Measurements from ENCODE around the gene GRHPR.
"Not testable (repeated sequence)": the region's sequence is repeated elsewhere in the genome, so short reads cannot be mapped to it uniquely, and the experiment has no call there.

The GRHPR gene

DNA sequence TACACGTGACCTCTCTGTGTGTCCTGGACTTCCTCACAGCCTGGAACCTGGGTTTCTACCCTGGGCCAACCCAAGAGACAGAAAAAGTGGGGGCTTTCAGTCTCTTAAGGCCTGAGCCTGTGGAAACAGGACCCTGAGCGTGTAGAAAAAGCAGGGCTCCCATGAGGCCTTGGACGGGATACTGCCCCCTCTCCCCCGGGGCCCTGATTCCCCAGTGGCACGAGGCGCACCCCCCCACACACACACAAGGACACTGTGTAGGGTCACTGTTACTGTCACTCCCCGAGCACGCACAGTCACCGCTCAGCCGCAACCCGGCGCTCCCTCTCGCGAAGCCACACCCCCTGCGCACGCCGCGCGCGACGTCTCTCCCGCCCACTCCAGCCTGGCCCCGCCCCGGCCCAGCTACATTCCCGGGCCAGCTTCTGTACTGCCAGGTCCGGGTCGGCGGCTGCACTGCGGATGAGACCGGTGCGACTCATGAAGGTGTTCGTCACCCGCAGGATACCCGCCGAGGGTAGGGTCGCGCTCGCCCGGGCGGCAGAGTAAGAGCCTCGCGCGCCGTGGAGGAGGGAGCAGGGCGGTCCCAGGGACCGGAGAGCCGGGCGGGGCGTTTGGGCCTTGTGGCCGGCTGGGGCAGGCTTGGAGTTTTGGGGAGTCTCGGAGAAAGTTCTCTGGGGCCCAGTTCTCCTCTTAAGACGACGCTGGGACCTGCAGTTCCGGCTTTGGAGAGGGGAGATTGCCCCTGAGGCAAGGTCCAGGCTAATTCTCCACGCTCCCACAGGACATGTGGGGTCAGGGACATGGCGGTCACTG lies at the start of gene GRHPR:
Gene GRHPR (plus strand): TSS at position 408 of the 816 bp plus-strand sequence. CDS start 55 bp downstream, at position 463.
- DNase-seq: peak; percentile 31 to 73

DNA sequence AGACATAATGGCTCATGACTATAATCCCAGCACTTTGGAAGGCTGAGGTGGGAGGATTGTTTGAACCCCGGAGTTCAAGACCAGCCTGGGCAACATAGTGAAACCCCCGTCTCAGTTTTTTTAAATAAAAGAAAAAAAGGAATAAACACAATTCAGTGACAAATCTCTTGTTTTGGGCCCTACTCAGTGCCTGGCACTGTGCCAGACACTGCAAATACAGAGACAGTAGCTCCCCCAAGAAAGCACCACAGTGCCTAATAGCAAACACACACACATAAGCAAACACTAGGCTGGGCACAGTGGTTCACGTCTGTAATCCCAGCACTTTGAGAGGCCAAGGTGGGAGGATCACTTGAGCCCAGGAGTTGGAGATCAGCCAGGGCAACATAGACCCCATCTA lies 49.7 kb upstream of the GRHPR start:
- no peak for DNase-seq

DNA sequence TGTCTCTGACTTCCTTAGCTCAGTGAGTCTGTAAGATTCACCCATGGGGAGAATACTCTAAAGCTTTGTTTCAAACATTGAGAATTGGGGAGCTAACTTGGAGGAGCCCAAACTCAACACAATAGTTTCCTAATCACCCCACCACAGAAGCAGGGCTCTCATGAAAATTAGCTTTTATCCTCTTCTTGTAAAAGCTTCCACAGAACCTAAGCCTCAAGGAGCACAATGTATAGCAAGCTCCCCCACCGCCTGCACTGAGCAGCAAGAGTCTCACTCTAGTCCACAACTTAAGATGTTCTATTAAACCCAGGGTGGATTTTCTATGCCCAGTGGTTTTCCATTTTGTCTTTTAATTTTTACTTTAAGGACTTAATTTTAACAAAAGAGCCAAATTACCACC lies 48.9 kb upstream of the GRHPR start:
- DNase-seq: no peak

DNA sequence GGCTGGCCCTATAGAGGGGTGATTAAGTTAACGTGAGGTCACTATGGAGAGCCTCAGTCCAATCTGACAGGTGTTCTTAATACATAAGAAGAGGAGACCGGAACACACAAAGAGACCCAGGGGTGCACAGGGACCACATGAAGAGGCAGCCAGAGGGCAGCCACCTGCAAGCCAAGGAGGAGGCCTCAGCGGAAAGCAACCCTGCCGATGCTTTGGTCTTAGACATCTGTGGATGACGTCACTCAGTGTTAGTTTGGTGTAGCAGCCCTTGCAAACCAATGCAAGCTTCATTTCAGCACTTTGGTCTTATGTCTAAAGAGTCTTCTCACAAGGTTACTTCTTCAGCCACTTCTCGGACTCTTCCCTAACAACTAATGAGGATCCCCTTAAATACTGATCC lies 47.6 kb upstream of the GRHPR start:
- no peak for DNase-seq

DNA sequence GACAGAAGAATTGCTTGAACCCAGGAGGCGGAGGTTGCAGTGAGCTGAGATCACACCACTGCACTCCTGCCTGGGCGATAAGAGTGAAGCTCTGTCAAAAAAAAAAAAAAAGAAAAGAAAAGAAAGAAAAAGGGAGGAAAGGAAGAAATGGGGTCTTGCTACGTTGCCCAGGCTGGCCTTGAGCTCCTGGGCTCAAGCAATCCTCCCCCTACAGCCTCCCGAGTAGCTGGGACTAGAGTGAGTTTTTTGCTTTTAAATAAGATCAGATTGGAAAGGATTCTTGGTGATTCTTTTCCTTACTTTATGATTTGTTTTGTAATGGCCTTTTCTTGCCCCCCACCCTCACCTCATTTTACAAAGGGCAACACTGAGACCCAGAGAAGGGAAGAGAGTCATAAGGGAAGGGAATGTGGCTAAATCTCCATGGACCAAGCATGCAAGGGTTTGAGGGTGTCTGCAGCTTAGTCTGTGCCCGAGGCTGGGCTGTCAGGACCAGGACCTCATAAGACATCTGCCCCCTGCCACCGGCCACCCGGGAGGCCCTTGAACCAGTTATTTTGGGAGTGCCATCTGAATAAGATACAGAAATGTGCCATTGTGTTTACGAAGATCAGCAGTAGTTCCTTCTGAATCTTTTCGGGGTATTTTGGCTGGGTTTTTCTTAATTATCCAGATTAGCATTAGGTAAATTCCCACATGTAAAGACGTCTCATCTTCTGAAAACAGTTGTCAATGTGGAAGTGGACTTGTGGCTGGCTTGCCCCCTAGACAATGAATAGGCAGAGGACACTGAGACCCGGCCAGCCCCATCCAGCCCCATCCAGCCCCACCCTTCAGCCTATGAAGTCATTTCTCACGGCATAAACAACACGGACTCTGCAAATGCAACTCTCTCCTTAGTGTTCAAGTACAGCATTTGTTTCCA lies 44.5 kb upstream of the GRHPR start:
- DNase-seq: no peak

DNA sequence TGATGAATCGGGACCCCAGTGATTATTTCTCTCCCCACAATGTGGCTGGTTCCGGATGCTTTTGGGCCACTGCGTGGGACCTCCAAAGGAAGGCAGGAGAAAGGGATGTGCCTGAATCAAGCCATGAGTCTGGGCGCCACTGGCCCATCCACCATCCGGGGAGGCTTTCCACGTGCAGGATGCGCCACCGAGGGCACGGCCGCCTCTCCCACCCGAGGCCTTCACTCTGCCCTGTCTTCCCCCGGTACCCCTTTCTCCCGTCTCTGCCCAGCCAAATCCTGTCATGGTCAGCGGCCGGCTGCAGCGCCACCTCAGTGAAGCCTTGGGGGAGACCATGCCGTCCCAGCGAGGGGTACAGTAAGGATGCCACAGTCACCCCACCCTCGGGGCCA lies 43.9 kb upstream of the GRHPR start:
- DNase-seq: no peak

DNA sequence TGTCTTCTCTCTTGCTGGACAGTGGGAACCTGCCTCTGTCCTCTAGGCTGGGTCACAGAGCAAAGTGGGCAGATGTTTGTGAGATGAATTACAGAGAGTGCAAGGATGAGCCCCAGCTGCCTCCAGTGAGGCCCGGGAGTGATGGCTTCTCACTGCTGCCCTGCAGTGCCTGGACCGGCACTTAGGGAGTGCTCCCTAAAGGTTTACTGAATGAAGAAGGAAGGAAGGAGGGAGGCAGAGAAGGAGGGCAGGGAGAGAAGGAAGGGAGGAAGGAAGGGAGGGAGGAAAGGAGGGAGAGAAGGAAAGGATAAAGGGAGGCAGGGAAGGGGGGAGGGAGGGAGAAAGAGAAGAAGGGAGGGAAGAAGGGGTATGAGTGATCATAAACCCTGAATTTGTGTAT lies 42.7 kb upstream of the GRHPR start:
- no peak for DNase-seq

DNA sequence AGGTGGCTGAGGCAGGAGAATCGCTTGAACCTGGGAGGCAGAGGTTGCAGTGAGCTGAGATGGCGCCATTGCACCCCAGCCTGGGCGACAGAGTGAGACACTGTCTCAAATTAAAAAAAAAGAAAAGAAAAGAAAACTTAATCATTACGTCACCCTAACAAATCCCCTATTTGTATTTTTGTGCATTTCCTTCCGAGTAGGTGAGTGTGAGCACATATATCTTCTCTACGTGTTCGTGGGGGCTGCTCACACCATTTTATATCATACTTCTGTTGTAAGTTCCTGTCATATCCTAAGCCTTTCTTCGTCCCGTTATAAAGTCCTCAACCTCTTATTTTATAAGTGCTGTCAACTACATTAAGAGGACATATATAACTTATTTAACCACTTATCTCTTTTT lies 41.9 kb upstream of the GRHPR start:
- no peak for DNase-seq

DNA sequence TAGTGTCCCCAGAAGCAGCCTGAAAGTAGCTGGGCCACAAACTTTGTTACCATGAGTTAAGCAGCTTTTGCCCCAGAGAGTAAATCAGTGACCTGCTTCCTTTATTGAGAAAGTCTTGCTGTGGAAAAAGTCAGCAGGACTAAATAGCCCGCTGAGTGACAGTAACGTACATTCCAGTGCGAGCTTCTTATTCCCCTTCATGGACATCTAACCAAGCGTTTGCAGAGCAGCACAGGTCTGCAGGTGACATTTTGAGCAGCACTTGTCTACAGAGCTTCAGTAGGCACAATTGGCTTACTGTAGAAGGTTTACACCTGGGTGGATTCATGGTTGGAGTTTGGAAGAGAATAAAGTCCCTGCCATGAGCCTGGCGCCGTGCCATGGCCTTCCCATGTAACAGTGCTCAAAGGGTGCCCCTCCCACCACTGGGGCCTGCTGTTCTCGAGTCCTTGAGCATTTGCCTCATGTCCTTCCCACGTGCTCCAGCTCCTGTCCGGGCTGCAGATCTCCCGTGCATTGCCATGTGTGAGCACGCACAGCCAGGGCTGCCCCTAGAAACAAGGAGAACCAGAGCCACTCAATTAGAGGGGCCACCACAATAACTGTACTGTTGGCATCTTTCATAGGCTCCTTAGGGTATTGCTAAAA lies 41.3 kb upstream of the GRHPR start:
- no peak for DNase-seq

DNA sequence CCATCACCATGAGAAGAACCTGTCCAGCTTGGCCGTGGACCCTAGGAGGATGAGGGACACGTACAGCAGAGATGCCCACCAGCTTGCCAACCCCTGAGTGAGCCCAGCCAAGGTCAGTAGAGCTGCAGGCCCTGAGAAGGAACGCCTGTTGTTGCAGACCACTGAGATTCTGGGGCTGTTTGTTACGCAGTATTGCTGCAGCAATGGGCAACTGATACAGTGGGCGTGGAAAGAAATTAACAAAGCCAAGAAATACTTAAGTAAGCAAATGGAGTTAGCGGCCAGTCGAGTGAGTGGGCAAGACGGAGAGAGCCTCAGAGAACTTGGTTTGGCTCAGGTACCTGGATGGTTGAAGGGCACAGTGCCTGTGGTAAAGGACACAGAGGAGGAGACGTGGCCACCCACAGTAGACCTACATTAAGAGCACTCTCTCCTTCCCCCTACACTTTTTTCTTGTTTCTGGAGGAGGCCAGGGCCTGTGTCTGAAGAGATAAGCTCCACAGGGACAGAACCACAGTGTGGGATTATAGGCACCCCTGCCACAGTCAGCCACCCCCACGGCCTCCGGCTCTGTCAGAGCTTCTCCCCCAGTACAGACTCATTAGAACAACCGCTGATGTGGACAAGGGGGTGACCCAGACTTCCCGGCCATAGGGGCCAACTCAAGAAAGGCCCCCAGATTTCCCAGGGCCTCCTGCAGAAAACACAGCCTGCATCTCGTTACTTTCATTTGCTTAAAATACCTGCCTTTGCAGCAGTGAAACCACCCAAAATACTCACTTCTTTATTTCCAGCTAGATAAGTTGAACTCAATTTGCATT lies 40.1 kb upstream of the GRHPR start:
- DNase-seq: no peak

DNA sequence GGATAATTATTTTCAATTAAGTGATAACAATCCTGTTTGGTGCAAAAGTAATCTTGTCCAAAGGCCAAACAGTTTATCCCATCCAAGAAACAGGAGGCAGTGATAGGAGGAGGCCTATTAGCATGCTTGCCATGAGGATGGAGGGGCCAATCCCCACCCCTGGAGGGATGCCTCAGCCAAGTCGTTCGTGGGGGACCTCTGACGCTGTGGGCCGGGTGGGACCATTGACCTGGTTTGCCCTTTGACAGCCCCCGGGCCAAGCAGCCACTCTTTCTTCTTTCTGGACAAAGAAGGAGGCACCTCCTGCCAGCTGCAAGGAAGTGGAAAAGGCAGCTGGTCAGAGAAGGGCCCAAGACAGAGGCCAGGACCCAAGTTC lies 39.5 kb upstream of the GRHPR start:
- no peak for DNase-seq

DNA sequence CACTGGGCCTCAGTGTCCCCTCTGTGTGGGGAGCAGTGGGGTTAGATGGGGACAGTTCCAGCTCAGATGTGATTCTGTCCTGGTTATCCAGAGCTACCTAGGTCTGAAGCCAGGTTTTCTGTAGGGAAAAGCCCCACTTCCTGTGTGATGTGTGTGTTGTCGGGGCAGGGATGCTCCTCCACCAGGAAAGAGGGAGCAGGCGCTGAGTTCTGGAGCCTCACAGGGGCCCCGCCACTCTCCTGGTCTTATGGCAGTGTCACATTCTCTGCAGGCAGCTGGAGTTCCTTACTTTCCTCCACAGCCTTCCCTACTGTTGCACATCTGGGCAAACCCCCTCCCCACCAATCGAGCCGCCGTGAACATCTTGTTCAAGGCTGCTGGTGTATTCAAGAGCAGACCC lies 39.1 kb upstream of the GRHPR start:
- no peak for DNase-seq

DNA sequence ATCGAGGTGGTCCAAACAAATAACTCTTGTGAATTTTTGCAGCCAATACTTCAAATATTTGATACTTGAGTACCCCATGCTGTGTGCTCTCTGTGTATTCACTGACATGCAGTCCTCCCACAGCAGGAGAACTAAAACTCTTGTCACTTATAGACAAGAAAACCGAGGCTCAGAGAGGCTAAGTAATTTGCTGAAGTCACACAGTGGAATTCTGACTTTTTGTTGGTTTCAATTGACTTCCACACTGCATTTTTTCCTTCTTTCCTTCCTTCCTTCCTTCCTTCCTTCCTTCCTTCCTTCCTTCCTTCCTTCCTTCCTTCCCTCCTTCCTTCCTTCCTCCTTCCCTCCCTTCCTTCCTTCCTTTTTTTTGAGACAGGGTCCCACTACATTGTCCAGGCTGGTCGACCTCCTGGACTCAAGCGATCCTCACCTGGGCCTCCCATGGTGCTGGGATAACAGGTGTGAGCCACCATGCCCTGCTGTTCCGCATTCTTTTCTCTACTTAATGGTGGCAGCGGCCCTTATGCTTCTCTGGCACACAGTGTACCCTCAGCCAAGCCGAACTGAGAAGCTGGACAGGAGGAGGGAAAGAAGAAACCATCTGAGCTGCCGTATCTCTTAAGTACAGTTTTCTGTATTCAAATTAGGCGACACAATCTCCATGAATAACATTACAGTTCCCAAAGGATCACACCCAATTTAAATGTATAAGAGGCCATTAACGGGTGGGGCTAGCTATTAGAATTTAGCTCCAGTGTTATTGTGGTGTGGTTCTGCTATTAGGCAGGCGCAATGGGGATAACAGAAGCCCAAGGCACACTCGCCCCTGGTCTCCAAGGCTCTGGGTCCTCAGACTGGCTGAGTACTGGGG lies 38.4 kb upstream of the GRHPR start:
- no peak for DNase-seq

DNA sequence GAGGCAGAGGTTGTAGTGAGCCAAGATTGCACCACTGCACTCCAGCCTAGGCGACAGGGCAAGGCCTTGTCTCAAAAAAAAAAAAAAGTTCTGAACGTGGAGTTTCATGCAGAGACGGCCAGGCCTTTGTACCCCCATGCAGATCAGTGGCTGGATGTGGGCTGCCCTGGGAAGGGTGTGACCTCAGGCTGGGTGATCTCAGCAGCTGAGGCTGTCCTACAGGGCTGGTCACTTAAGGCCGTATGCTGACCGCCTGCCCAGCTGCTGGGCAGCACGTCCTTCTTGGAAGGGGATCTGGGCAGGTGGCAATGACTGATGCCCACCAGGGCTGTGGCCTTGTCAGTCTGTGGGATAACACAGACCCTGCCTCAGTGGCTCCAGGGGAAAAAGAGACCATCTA lies 37.2 kb upstream of the GRHPR start:
- no peak for DNase-seq

DNA sequence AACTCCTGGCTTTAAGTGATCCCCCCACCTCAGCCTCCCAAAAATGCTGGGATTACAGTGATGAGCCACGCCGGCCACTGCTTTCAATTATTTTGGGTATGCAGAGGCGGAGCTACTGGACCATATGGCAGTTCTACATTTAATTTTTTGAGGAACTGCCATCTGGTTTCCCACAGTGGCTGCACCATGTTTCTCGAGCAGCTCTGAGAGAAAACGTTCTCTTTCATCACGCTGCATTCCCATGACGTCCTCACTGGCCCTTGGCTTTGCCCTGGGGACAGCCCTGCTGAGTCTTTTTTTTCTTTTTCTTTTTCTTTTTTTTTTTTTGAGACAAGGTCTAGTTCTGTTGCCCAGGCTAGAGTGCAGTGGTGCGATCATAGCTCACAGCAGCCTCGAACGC lies 35.5 kb upstream of the GRHPR start:
- no peak for DNase-seq

DNA sequence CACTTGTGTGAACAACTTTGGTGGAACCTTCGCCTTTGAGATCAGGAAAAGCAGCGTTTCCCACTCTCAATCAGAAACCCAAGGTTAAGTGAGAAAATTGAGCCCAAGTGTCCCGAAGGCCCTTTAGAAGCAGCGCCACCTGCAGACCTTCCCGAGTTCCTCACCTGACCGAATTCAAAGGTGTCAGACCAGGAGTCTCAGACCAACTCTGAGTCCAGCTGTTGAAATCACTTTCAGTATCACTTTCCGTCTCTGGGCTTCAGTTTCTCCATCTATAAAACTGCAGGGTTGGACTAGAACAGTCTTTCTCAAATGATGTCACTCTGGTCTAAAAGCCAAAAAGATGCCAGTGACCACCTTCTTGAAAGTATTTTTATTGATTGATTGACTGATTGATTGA lies 31.7 kb upstream of the GRHPR start:
- DNase-seq: no peak

DNA sequence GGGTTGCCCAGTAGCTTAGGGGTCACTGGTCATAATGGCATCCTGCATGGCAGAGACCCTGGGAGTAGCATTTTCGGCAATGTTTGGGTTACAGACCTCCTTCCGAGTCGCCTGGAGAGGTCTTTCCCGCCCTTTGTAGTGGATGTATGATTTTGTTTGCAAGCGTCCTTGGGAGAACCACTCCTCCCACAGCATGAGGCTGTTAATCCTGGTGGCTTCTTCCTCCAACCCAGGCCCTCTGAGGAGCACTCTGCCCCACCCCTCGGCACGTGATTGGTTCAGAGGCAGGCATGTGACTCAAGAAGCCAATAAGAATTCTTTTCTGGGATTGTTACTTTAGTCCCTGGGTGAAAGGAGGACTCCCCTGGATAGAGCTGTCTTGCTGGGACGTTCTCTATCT lies 30.2 kb upstream of the GRHPR start:
- DNase-seq: no peak

DNA sequence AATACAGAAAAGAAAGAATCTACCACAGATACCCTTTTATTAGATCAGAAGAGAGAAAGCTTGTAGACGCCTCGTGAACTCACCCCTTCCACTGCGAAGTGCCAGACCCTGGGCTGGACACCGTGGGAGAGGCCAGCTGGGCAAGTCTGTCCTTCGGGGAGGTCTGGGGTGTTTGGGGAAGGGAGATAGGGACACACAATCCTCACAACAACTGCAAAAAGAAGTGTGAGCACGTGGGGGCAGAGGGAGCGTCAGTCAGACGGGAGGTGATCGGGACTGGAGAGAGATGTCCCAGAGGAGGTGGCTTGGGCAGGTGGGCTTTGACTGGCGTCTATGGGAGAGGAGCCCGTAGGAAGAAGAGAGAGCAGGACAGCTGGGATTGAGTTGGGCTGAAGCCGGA lies 27.3 kb upstream of the GRHPR start:
- no peak for DNase-seq

DNA sequence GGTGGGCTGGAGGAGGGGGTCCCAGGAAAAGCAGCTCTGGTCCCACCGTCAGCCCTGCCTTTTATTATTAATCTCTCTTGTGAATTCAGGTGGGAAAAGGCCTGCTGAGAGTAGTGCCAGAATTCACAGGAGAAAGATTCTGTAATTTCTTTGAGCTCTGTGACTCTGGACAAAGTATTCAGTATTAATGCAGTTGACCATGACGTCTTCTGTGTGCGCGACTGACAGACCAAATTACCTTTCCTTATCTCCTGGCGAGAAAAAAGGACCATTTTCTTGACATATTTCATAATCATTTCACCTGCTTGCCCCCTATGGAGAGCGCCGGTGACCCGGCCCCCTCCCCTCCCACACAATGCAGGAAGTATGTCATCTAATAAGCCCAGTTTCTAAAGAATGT lies 26.8 kb upstream of the GRHPR start:
- DNase-seq: no peak

DNA sequence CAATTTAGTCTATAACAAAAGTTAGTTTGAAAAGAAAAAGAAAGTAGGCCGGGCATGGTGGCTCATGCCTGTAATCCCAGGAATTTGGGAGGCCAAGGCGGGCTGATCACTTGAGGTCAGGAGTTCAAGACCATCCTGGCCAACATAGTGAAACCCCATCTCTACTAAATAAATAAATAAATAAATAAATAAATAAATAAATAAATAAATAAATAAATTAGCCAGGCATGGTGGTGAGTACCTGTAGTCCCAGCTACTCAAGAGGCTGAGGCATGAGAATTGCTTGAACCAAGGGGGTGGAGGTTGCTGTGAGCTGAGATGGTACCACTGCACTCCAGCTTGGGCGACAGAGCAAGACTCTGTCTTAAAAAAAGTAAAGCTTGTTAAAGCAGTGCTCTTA lies 24.5 kb upstream of the GRHPR start:
- DNase-seq: not testable (repeated sequence)

DNA sequence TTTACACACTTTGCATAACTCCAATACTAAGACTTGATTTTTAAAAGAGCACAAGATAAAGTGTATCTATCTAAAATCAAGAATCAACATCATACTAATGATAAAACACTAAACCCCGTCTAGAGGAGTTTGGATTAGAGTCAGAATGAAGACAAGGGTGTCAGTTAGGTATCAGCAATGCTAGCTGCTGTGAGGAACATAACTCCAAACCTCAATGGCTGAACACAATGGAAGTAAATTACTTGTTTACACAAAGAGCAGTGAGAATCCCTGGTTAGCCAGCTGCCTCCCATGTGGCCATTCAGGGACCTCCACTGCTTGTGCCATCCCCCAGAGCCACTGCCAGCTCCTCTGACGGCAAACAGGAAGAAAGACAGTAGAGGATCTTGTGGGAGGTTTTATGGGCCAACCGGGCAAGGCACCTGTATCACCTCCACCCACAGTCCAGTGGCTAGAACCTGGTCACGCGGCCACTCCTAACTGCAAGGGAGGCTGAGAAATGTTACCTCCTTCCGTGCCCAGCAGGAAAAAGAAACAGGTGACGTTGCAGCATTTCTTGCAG lies 24.0 kb upstream of the GRHPR start:
- DNase-seq: no peak

All from SW 1271 (cell line).